SK-N-SH (cell line): ENCODE data around the gene ST8SIA4. TPM values are rescaled to one million over a fixed set of nuclear protein-coding genes. Genes with fewer than 3 reads are reported as not detected.
A peak's percentile ranks its signal among the peaks of the same experiment; 100 is the strongest.

Source experiments
- CTCF ChIA-PET: fragments of 300-600, 350-600 bp; formaldehyde crosslinking; extraction: SDS; loops from one replicate; lab custom pipeline; 2021; lab: Yijun Ruan, JAX
- POLR2A ChIA-PET: fragments of 350-600 bp; sonication (Branson Sonifier 250); formaldehyde crosslinking; extraction: SDS; loops from one replicate; lab custom pipeline; 2020; ENCODE audit warnings: antibody characterized with exemption, inconsistent platforms; lab: Yijun Ruan, JAX
- DNase-seq: peaks from one replicate; pipeline ENCODE4 v3.0.0; 2012
- H2AFZ ChIP-seq: fragments of 200-600 bp; sonication (generic); 2 replicates; pipeline ENCODE4 v1.8.1; 2016; ENCODE audit warnings: antibody characterized with exemption, mild to moderate bottlenecking, low read depth
- H3F3A ChIP-seq: fragments of 200-600 bp; sonication (generic); replicated peaks from 2 replicates; pipeline ENCODE3; 2016; ENCODE audit warnings: antibody characterized with exemption, mild to moderate bottlenecking; ENCODE audit not compliant: insufficient read depth
- H3K27ac ChIP-seq, 2 experiments: fragments of 200-500 bp in 1 of 2; fragments of 200-600 bp in 1 of 2; sonication (Bioruptor generic) in 1 of 2; sonication (generic), shearing (Covaris generic) in 1 of 2; 2 replicates each; pipeline versions ENCODE4 v1.5.1 to v1.6.1; 2014 to 2016; ENCODE audit warnings: low read depth in 2 of 2, inconsistent platforms in 1 of 2, low read length in 1 of 2, mild to moderate bottlenecking in 1 of 2, mixed read lengths in 1 of 2
- H3K27me3 ChIP-seq: fragments of 200-600 bp; sonication (generic), shearing (Covaris generic); 2 replicates; pipeline ENCODE4 v1.6.1; 2016; ENCODE audit warnings: mixed run types; ENCODE audit not compliant: insufficient read depth
- H3K36me3 ChIP-seq, 2 experiments: fragments of 200-500 bp in 1 of 2; fragments of 200-600 bp in 1 of 2; sonication (Bioruptor generic) in 1 of 2; sonication (generic) in 1 of 2; replicated peaks in 1 of 2; 2 replicates each; pipeline versions ENCODE3 to v1.5.1; 2014 to 2016; ENCODE audit warnings: low read length in 1 of 2, mild to moderate bottlenecking in 1 of 2; ENCODE audit not compliant: insufficient read depth in 2 of 2, control insufficient read depth in 1 of 2
- H3K4me1 ChIP-seq, 2 experiments: fragments of 200-500 bp in 1 of 2; fragments of 200-600 bp in 1 of 2; sonication (Bioruptor generic) in 1 of 2; sonication (generic), shearing (Covaris generic) in 1 of 2; 2 replicates each; pipeline versions ENCODE4 v1.5.1 to v1.6.1; 2014 to 2016; ENCODE audit warnings: low read depth in 1 of 2, low read length in 1 of 2, mixed run types in 1 of 2; ENCODE audit not compliant: insufficient read depth in 2 of 2, control insufficient read depth in 1 of 2
- H3K4me2 ChIP-seq: fragments of 200-600 bp; sonication (generic), shearing (Covaris generic); 2 replicates; pipeline ENCODE4 v1.6.1; 2017; ENCODE audit warnings: mixed run types
- H3K4me3 ChIP-seq, 2 experiments: fragments of 200-500 bp in 1 of 2; fragments of 200-600 bp in 1 of 2; sonication (Bioruptor generic) in 1 of 2; sonication (generic), shearing (Covaris generic) in 1 of 2; 2 replicates each; pipeline versions ENCODE4 v1.5.1 to v1.8.1; 2014 to 2016; ENCODE audit warnings: low read depth in 2 of 2, inconsistent platforms in 1 of 2, low read length in 1 of 2, mild to moderate bottlenecking in 1 of 2, mixed read lengths in 1 of 2, moderate library complexity in 1 of 2
- H3K79me2 ChIP-seq: fragments of 200-600 bp; sonication (generic); 2 replicates; pipeline ENCODE4 v1.8.1; 2017; ENCODE audit warnings: mild to moderate bottlenecking; ENCODE audit not compliant: insufficient read depth
- H3K9ac ChIP-seq: fragments of 200-600 bp; sonication (generic); 2 replicates; pipeline ENCODE4 v1.6.1; 2017; ENCODE audit warnings: mixed run types
- H3K9me2 ChIP-seq: fragments of 200-600 bp; sonication (generic); 2 replicates; pipeline ENCODE4 v1.6.1; 2017; ENCODE audit warnings: mixed run types
- H3K9me3 ChIP-seq: fragments of 200-600 bp; sonication (generic); 2 replicates; pipeline ENCODE4 v1.6.1; 2017; ENCODE audit warnings: mixed run types, mild to moderate bottlenecking, moderate library complexity
- H4K20me1 ChIP-seq: fragments of 200-600 bp; sonication (generic); 2 replicates; pipeline ENCODE4 v1.6.1; 2017; ENCODE audit warnings: mild to moderate bottlenecking, mixed run types; ENCODE audit not compliant: insufficient read depth
- EP300 ChIP-seq, 2 experiments: IDR thresholded peaks; 2 replicates each; pipeline versions ENCODE4 v1.4.0 to v1.6.1; 2012; ENCODE audit warnings: borderline replicate concordance in 1 of 2, low read depth in 1 of 2, low read length in 1 of 2
- EZH2phosphoT487 ChIP-seq: fragments of 200-600 bp; sonication (generic); IDR thresholded peaks from 2 replicates; pipeline ENCODE4 v1.6.1; 2017; ENCODE audit warnings: low read depth, mixed run types, mild to moderate bottlenecking, antibody characterized with exemption, moderate library complexity, borderline replicate concordance
- FOSL2 ChIP-seq: IDR thresholded peaks from 2 replicates; pipeline ENCODE4 v1.4.0; 2012; ENCODE audit warnings: low read depth, mild to moderate bottlenecking, moderate library complexity, borderline replicate concordance
- FOXJ3 ChIP-seq: sonication (generic); formaldehyde crosslinking; IDR thresholded peaks from 2 replicates; pipeline ENCODE4 v1.5.1; 2020; ENCODE audit warnings: mild to moderate bottlenecking, missing genetic modification reagents
- FOXM1 ChIP-seq: IDR thresholded peaks from 2 replicates; pipeline ENCODE4 v1.4.0; 2012; ENCODE audit warnings: low read depth, mild to moderate bottlenecking
- GABPA ChIP-seq: IDR thresholded peaks from 2 replicates; pipeline ENCODE4 v1.4.0; 2012; ENCODE audit warnings: low read depth, mild to moderate bottlenecking
- JUND ChIP-seq: IDR thresholded peaks from 2 replicates; pipeline ENCODE4 v1.4.0; 2012
- MXI1 ChIP-seq: IDR thresholded peaks from 2 replicates; pipeline ENCODE4 v1.6.1; 2012; ENCODE audit warnings: mild to moderate bottlenecking, low read depth, low read length, improper control_type of control experiment
- NFIC ChIP-seq: IDR thresholded peaks from 2 replicates; pipeline ENCODE4 v1.4.0; 2012; ENCODE audit warnings: borderline replicate concordance
- RAD21 ChIP-seq: IDR thresholded peaks from 2 replicates; pipeline ENCODE4 v1.6.1; 2012; ENCODE audit warnings: mild to moderate bottlenecking, low read length
- RXRA ChIP-seq: IDR thresholded peaks from 2 replicates; pipeline ENCODE4 v1.4.0; 2012; ENCODE audit warnings: low read depth, mild to moderate bottlenecking, borderline replicate concordance
- SIN3A ChIP-seq: IDR thresholded peaks from 2 replicates; pipeline ENCODE4 v1.6.1; 2012; ENCODE audit warnings: low read depth, mild to moderate bottlenecking, low read length, moderate library complexity, borderline replicate concordance
- SMC3 ChIP-seq: IDR thresholded peaks from 2 replicates; pipeline ENCODE4 v1.6.1; 2012; ENCODE audit warnings: low read depth, low read length, improper control_type of control experiment
- TEAD4 ChIP-seq: IDR thresholded peaks from 2 replicates; pipeline ENCODE4 v1.4.0; 2012; ENCODE audit warnings: mild to moderate bottlenecking, borderline replicate concordance; ENCODE audit not compliant: insufficient read depth
- YY1 ChIP-seq: IDR thresholded peaks from 2 replicates; pipeline ENCODE4 v1.4.0; 2012; ENCODE audit warnings: low read depth, mild to moderate bottlenecking
- WGBS: methylation state at CpG from one replicate; pipeline ENCODE4 v1.1.6; 2017; ENCODE audit warnings: low lambda C conversion rate; 5-methylcytosine and 5-hydroxymethylcytosine counted together
- polyA plus RNA-seq, 3 experiments: library from polyadenylated mRNA; depleted of rRNA; stranded (reverse); fragments of >200 nt; gene quantifications; 2 replicates each; pipeline ENCODE4 v1.2.3, GENCODE V29; 2012
- TF ChIP-seq, protein P1 (sequence below): fragments of 150-350 bp; IDR thresholded peaks from 2 replicates; pipeline ENCODE4 v1.6.1; 2017; ENCODE audit warnings: antibody characterized with exemption, low read length, low read depth, borderline replicate concordance

The ST8SIA4 gene
- polyA plus RNA-seq, 1 of the 3 experiments (the other 2 are of a cell fraction), result 0.02 TPM

DNA sequence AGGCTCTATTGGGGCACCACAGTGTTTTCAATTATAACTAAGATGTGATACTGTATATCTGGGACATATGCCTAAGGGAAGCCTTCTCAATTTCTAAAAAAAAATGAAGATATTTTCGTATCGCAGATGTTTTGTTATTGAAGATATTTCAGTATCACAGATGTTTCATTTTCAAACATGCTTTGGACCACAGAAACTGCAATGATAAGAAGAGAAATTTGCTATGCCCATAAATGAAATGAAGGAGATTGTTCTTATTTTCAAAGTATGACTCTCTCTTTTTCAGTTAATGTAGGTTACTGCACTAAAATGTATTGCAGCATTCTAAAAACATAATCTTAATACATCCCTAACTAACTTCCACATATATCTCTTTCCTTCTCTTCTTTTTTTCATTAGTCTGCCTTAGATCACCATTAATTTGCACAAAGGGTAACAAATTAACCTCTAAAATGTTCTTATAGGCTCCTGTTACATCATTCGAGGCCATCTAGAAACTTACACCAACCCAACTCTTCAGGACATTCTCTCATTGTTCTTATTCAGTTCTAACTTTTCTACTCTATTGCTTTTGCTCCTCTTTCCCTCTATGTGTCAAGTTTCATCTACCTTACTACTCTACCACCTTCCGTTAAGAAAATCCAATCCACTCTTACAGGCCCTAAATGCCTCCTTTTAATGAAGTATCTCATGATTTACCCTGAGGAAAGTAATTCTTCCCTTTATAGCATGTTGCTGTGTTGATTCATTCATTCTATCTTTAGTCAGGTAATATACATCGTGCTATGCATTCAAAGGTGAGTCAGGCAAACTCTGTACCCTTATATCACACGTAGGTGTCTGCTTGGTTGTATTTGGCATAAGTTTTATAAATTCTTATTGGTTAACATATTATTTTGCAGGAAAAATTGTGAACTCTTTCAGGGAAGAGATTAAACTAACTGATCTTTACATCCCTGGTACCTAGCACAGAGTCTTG is 70.5 kb downstream of the ST8SIA4 start:
- no peaks in the 10 kb centered on the region for H3K9me3 ChIP-seq
- H3K9me2 ChIP-seq, result no peaks in the 10 kb centered on the region
- WGBS, result 46% methylated on average over 6 of the region's 6 CpGs
- H4K20me1 ChIP-seq, result no peaks in the 10 kb centered on the region
- DNase-seq, result no peak
- ChIA-PET POLR2A (no interaction called here), CTCF (no interaction called here)
- no peaks in the 10 kb centered on the region for H3K27me3 ChIP-seq
- H3K4me1 ChIP-seq, result peaks cover 0 to 1% of the 10 kb centered on the region in 2 experiments; a peak in 1 of 4 replicates
- H3K36me3 ChIP-seq, result no peaks in the 10 kb centered on the region
- no peaks in the 10 kb centered on the region for H3K79me2 ChIP-seq
- H3K9ac ChIP-seq, result no peak overlapping the region
- no peak overlapping the region for H3K27ac ChIP-seq
- no peaks in the 10 kb centered on the region for H3F3A ChIP-seq
- H3K4me3 ChIP-seq, result no peak overlapping the region
- no peak overlapping the region for H2AFZ ChIP-seq
- TF ChIP-seq SMC3, result no peak
- TF ChIP-seq, all 33 proteins: peak for 0
- no peak overlapping the region for H3K4me2 ChIP-seq

GRCh38 chr5:100828898-100829356 is 74.2 kb downstream of the ST8SIA4 start:
- H3F3A ChIP-seq, result no peaks in the 10 kb centered on the region
- no peaks in the 10 kb centered on the region for H3K9me2 ChIP-seq
- H3K36me3 ChIP-seq, result no peaks in the 10 kb centered on the region
- TF ChIP-seq EZH2phosphoT487, result no peak
- TF ChIP-seq SIN3A, result no peak
- ChIA-PET POLR2A (no interaction called here), CTCF (no interaction called here)
- WGBS, result 55% methylated on average over 9 of the region's 9 CpGs
- H4K20me1 ChIP-seq, result no peaks in the 10 kb centered on the region
- H3K79me2 ChIP-seq, result no peaks in the 10 kb centered on the region
- peaks cover 0 to 7% of the 10 kb centered on the region in 2 experiments; a peak in 1 of 4 replicates for H3K4me1 ChIP-seq
- no peak overlapping the region for H3K4me2 ChIP-seq
- no peak overlapping the region for H3K4me3 ChIP-seq
- H3K27ac ChIP-seq, result no peak overlapping the region
- H3K27me3 ChIP-seq, result no peaks in the 10 kb centered on the region
- H2AFZ ChIP-seq, result no peak overlapping the region
- peak; percentile 2 for DNase-seq
- no peaks in the 10 kb centered on the region for H3K9me3 ChIP-seq
- H3K9ac ChIP-seq, result no peak overlapping the region

- 43% methylated on average over 7 of the region's 7 CpGs for WGBS
- H3K4me3 ChIP-seq, result no peak overlapping the region
- no peak for DNase-seq
- no peaks in the 10 kb centered on the region for H3K27me3 ChIP-seq
- no peak overlapping the region for H3K4me2 ChIP-seq
- H3K79me2 ChIP-seq, result no peaks in the 10 kb centered on the region
- H3K36me3 ChIP-seq, result no peaks in the 10 kb centered on the region
- no peaks in the 10 kb centered on the region for H3F3A ChIP-seq
- H3K4me1 ChIP-seq, result peaks cover 0 to 7% of the 10 kb centered on the region in 2 experiments; a peak in 1 of 4 replicates
- no peak overlapping the region for H3K27ac ChIP-seq
- ChIA-PET POLR2A (no interaction called here), CTCF (no interaction called here)
- 0 out of 2 replicates have a peak overlapping the region, but pooled peaks have one; percentile 58 for H2AFZ ChIP-seq
- H3K9ac ChIP-seq, result no peak overlapping the region
- H3K9me3 ChIP-seq, result no peaks in the 10 kb centered on the region
- H4K20me1 ChIP-seq, result no peaks in the 10 kb centered on the region
- no peaks in the 10 kb centered on the region for H3K9me2 ChIP-seq
- TF ChIP-seq MXI1 (no peak), YY1 (no peak), FOXJ3 (CRISPR knock-in tag) (no peak), TEAD4 (no peak), EP300 (IDR thresholded peaks at IDR 0.05; ENCODE audit: borderline replicate concordance in 1 of 2, low read depth in 1 of 2, low read length in 1 of 2) (no peak), FOSL2 (no peak), NFIC (no peak), FOXM1 (no peak), EZH2phosphoT487 (no peak), GABPA (no peak), RAD21 (no peak), JUND (no peak), RXRA (no peak)
- TF ChIP-seq, protein P1, sequence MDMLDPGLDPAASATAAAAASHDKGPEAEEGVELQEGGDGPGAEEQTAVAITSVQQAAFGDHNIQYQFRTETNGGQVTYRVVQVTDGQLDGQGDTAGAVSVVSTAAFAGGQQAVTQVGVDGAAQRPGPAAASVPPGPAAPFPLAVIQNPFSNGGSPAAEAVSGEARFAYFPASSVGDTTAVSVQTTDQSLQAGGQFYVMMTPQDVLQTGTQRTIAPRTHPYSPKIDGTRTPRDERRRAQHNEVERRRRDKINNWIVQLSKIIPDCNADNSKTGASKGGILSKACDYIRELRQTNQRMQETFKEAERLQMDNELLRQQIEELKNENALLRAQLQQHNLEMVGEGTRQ, result no peak
Observed at GRCh38 chr5:100828071-100828897, 74.8 kb downstream of the ST8SIA4 start.
